DND-41 (cell line): ENCODE measurements around the gene ADM2.

Experiments
- ATAC-seq: fragments of 200-7000 bp; cut with Tn5 transposase; 3 replicates; pipeline ENCODE4 v1.9.1; 2021; ENCODE audit warnings: low read depth; ENCODE audit not compliant: insufficient read depth
- DNase-seq: peaks from one replicate; pipeline ENCODE4 v3.0.0-alpha.2; 2020
- H2AFZ ChIP-seq: 2 replicates; pipeline ENCODE4 v1.6.0; 2012; ENCODE audit warnings: low read depth, low read length
- H3K27ac ChIP-seq: 2 replicates; pipeline ENCODE4 v1.5.1; 2012; ENCODE audit warnings: low read length, inconsistent platforms
- H3K27me3 ChIP-seq: fragments of 200-600 bp; sonication (generic); 2 replicates; pipeline ENCODE4 v1.6.0; 2012; ENCODE audit warnings: low read length, mild to moderate bottlenecking, inconsistent platforms; ENCODE audit not compliant: insufficient read depth, poor library complexity
- H3K36me3 ChIP-seq: 2 replicates; pipeline ENCODE4 v1.5.1; 2012; ENCODE audit warnings: low read length, inconsistent platforms; ENCODE audit not compliant: insufficient read depth
- H3K4me1 ChIP-seq: 2 replicates; pipeline ENCODE4 v1.5.1; 2012; ENCODE audit warnings: mild to moderate bottlenecking, low read length; ENCODE audit not compliant: insufficient read depth
- H3K4me2 ChIP-seq: 2 replicates; pipeline ENCODE4 v1.6.0; 2012; ENCODE audit warnings: mild to moderate bottlenecking, moderate library complexity, low read length, inconsistent platforms; ENCODE audit not compliant: insufficient read depth
- H3K4me3 ChIP-seq, 2 experiments: fragments of 200-600 bp in 1 of 2; shearing (Covaris generic) in 1 of 2; 2 replicates each; pipeline ENCODE4 v1.5.1; 2012 to 2016; ENCODE audit warnings: inconsistent platforms in 2 of 2, low read length in 2 of 2, mild to moderate bottlenecking in 2 of 2, low read depth in 1 of 2, moderate library complexity in 1 of 2
- H3K79me2 ChIP-seq: 2 replicates; pipeline ENCODE4 v1.6.0; 2012; ENCODE audit warnings: low read length, inconsistent platforms; ENCODE audit not compliant: insufficient read depth
- H3K9ac ChIP-seq: 2 replicates; pipeline ENCODE4 v1.6.0; 2012; ENCODE audit warnings: low read depth, mild to moderate bottlenecking, inconsistent platforms, low read length, moderate library complexity
- H3K9me3 ChIP-seq: 2 replicates; pipeline ENCODE4 v1.5.1; 2012; ENCODE audit warnings: low read length, moderate library complexity, mild to moderate bottlenecking, inconsistent platforms; ENCODE audit not compliant: insufficient read depth, severe bottlenecking
- H4K20me1 ChIP-seq: 2 replicates; pipeline ENCODE4 v1.6.0; 2012; ENCODE audit warnings: low read length; ENCODE audit not compliant: insufficient read depth
- EZH2 ChIP-seq: IDR thresholded peaks from 3 replicates; pipeline ENCODE4 v1.6.1; 2012; ENCODE audit warnings: borderline replicate concordance, low read depth, mild to moderate bottlenecking, moderate library complexity, low read length, inconsistent platforms; ENCODE audit not compliant: severe bottlenecking
- TF ChIP-seq, protein P1 (sequence below): IDR thresholded peaks from 2 replicates; pipeline ENCODE4 v1.5.1; 2012; ENCODE audit warnings: borderline replicate concordance, low read length, moderate library complexity, mild to moderate bottlenecking; ENCODE audit not compliant: poor library complexity, severe bottlenecking; ENCODE audit errors: extremely low read depth

ADM2 gene

DNA sequence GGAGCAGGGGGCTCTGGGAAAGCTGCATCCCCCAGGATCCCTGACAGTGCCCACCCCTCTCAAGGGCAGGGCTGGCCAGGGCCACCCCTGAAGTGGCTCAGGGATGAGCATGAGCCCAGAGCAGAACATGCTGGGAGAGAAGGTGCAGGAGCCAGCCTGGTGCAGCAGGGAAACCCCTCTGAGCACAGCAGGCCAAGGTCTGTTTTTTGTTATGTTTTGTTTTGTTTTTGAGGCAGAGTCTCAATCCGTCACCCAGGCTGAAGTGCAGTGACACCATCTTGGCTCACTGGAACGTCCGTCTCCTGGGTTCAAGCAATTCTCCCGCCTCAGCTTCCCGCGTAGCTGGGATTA is 5.7 kb upstream of the ADM2 start:
- Histone ChIP-seq H3K4me3 (peak overlapping the region in 1 of 2 experiments; percentile 96; a peak in 2 of 4 replicates), H3K79me2 (peaks cover 45% of the 10 kb centered on the region), H4K20me1 (peaks cover 36% of the 10 kb centered on the region), H3K36me3 (peaks cover 35% of the 10 kb centered on the region), H3K27ac (peak overlapping the region; percentile 71), H3K9ac (peak overlapping the region; percentile 84), H3K4me1 (peaks cover 49% of the 10 kb centered on the region), H3K27me3 (no peaks in the 10 kb centered on the region), H3K4me2 (peak overlapping the region; percentile 90), H3K9me3 (no peaks in the 10 kb centered on the region), H2AFZ (peak overlapping the region; percentile 96)
- TF ChIP-seq, protein P1, sequence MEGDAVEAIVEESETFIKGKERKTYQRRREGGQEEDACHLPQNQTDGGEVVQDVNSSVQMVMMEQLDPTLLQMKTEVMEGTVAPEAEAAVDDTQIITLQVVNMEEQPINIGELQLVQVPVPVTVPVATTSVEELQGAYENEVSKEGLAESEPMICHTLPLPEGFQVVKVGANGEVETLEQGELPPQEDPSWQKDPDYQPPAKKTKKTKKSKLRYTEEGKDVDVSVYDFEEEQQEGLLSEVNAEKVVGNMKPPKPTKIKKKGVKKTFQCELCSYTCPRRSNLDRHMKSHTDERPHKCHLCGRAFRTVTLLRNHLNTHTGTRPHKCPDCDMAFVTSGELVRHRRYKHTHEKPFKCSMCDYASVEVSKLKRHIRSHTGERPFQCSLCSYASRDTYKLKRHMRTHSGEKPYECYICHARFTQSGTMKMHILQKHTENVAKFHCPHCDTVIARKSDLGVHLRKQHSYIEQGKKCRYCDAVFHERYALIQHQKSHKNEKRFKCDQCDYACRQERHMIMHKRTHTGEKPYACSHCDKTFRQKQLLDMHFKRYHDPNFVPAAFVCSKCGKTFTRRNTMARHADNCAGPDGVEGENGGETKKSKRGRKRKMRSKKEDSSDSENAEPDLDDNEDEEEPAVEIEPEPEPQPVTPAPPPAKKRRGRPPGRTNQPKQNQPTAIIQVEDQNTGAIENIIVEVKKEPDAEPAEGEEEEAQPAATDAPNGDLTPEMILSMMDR: no peak
- TF ChIP-seq EZH2: no peak
- ATAC-seq (no peak), DNase-seq (no peak)

DNA sequence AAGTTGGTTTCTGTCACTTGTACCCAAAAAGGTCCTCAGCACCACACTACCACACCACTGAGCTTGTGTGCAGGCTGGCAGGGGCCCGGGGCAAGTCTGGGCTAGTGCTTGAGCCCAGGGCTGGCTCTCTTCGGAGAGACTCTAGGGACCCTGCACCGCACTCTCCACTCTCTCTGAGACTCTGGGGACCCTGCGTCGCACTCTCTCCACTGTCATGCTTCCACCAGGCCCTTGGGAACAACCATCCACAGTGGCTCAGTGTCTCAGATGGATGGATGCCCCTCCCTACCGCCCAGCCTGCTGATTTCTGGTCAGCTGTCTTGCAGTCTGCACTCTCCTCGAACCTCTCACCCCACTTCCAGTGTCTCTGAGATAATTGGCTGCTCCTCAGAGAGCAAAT is 4.5 kb upstream of the ADM2 start:
- Histone ChIP-seq H3K9ac (no peak overlapping the region), H3K79me2 (peaks cover 32% of the 10 kb centered on the region), H3K27me3 (no peaks in the 10 kb centered on the region), H4K20me1 (peaks cover 24% of the 10 kb centered on the region), H3K27ac (no peak overlapping the region), H3K4me2 (no peak overlapping the region), H3K9me3 (no peaks in the 10 kb centered on the region), H3K36me3 (peaks cover 23% of the 10 kb centered on the region), H3K4me3 (no peak overlapping the region), H2AFZ (no peak overlapping the region), H3K4me1 (peaks cover 36% of the 10 kb centered on the region)
- ATAC-seq (no peak), DNase-seq (no peak)
- no peak for TF ChIP-seq EZH2
- TF ChIP-seq, protein P1: no peak

DNA sequence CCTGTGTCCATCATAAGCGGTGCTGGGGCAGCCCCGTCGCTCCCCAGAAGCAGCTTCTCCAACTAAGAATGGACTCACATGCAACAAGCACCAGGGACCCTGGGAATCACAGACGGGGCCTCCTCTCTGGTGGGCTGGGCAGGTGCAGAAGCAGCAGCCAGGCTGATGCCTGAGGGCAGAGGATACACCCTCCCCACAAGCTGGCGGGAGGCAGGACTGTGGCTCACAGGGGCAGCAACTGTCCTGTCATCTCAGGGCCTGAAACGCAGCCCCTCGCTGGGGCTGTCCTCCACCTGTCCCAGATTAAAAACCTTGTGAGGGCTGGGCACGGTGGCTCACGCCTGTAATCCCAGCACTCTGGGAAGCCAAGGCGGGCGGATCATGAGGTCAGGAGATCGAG is 3.4 kb upstream of the ADM2 start:
- Histone ChIP-seq H3K9me3 (no peaks in the 10 kb centered on the region), H3K4me2 (no peak overlapping the region), H3K36me3 (peaks cover 13% of the 10 kb centered on the region), H3K9ac (no peak overlapping the region), H3K27ac (no peak overlapping the region), H3K4me1 (peaks cover 26% of the 10 kb centered on the region), H4K20me1 (peaks cover 14% of the 10 kb centered on the region), H2AFZ (no peak overlapping the region), H3K27me3 (no peaks in the 10 kb centered on the region), H3K79me2 (peaks cover 22% of the 10 kb centered on the region), H3K4me3 (no peak overlapping the region)
- ATAC-seq: no peak
- TF ChIP-seq, protein P1: no peak
- no peak for TF ChIP-seq EZH2
- no peak for DNase-seq

DNA sequence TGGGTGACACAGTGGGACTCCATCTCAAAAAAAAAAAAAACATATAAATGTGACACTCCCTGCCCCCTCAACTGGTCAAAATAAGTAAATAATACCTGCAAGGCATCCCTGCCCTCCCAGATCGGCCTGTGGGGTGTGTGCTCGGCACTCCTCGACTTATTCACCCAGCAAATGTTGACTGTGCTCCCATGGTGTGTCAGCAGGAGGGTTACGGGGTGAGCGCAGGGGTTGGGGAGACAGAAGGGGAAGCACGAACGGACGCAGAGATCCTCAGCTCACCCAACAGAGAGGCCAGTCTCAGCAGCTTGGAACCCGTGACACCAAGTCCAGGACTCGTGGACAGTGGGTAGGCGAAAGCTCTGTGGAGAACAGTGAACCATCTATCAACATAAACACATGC is 1.6 kb upstream of the ADM2 start:
- TF ChIP-seq EZH2: no peak
- TF ChIP-seq, protein P1: no peak
- H3K4me3 ChIP-seq: no peak overlapping the region
- peaks cover 15% of the 10 kb centered on the region for H3K4me1 ChIP-seq
- H3K27me3 ChIP-seq: no peaks in the 10 kb centered on the region
- no peak overlapping the region for H3K9ac ChIP-seq
- no peak overlapping the region for H3K27ac ChIP-seq
- no peak overlapping the region for H3K4me2 ChIP-seq
- DNase-seq (no peak), ATAC-seq (no peak)
- H4K20me1 ChIP-seq: no peaks in the 10 kb centered on the region
- peaks cover 4% of the 10 kb centered on the region for H3K79me2 ChIP-seq
- H2AFZ ChIP-seq: no peak overlapping the region
- no peaks in the 10 kb centered on the region for H3K36me3 ChIP-seq
- H3K9me3 ChIP-seq: no peaks in the 10 kb centered on the region
